AG04449 (cell line): ENCODE measurements around the gene DPH1.
"Not testable (repeated sequence)": the region's sequence is repeated elsewhere in the genome, so short reads cannot be mapped to it uniquely, and the experiment has no call there.

Experiments
- CTCF ChIA-PET: fragments of 350-600 bp; formaldehyde crosslinking; extraction: SDS; loops from one replicate; lab custom pipeline; 2021; ENCODE audit warnings: antibody characterized with exemption; lab: Yijun Ruan, JAX
- POLR2A ChIA-PET: fragments of 400-600, 350-600 bp; formaldehyde crosslinking; extraction: SDS; loops from one replicate; lab custom pipeline; 2020; ENCODE audit warnings: antibody characterized with exemption, inconsistent platforms; lab: Yijun Ruan, JAX
- DNase-seq: peaks from one replicate; pipeline ENCODE4 v3.0.0-alpha.2; 2010; ENCODE audit warnings: low read depth, low spot score
- H3K4me3 ChIP-seq: 2 replicates; pipeline ENCODE4 v1.5.1; 2011; ENCODE audit warnings: low read depth, mild to moderate bottlenecking, control low read depth, low read length
- CTCF ChIP-seq: IDR thresholded peaks from one replicate; pipeline ENCODE4 v1.5.1; 2011; ENCODE audit warnings: mild to moderate bottlenecking, moderate library complexity, low read length, control low read depth, inconsistent platforms; ENCODE audit not compliant: insufficient read depth; ENCODE audit errors: missing control alignments

Gene DPH1

GRCh38 chr17:2029911-2030778 lies at the start of gene DPH1:
DPH1 (plus strand) TSS chr17:2030153; CDS start chr17:2030170, 17 bp downstream.
- peak within 1 kb of the TSS; percentile 100 for H3K4me3 ChIP-seq
- no peak for TF ChIP-seq CTCF
- CTCF ChIA-PET, result interaction anchor here (0.6 to 15.3 kb wide), 5 partner anchors 11 to 148 kb away, joined by 3 to 223 read pairs (median 20); partner anchors contain the start of gene OVCA2
- POLR2A ChIA-PET, result interaction anchor here (1.0 kb wide), 1 partner anchor 38 kb away, joined by 4 read pairs; no protein-coding TSS in a partner anchor
- no peak for DNase-seq

- POLR2A ChIA-PET, result interaction anchor here (0.6 kb wide), 1 partner anchor 145 kb away, joined by 3 read pairs; no protein-coding TSS in a partner anchor
- H3K4me3 ChIP-seq, result no peak overlapping the region
- DNase-seq, result no peak
- no peak for TF ChIP-seq CTCF
- CTCF ChIA-PET, result no interaction called here
Measured at GRCh38 chr17:1980665-1981250, 49.2 kb upstream of the DPH1 start.

- POLR2A ChIA-PET, H3K4me3 ChIP-seq, DNase-seq: not testable (repeated sequence)
- CTCF ChIA-PET, result interaction anchor here (0.6 kb wide), 1 partner anchor 17 kb away, joined by 3 read pairs; no protein-coding TSS in a partner anchor
Measured at GRCh38 chr17:1982793-1983366, 47.1 kb upstream of the DPH1 start.

DNA sequence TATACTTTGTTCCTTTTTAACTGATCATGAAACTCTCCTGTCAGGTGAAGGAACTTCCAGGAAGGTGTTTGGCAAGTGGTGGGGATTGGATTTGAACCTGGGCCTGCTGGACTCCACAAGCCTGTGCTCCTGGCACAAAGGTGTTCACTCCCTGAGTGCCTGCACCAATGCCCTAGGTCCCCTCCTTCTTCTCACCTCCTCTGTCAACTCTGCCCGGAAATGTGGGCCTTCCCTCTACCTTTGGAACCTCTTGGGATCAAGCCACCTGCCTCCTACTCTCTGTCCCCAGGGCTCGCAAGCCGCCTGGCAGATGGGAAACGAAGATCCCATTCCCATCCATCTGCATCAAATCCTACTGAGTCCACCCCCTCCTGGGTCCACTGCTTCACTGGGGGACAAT lies 44.9 kb upstream of the DPH1 start:
- POLR2A ChIA-PET, result no interaction called here
- CTCF ChIA-PET, result no interaction called here
- DNase-seq, result no peak
- no peak for TF ChIP-seq CTCF
- H3K4me3 ChIP-seq, result no peak overlapping the region

DNA sequence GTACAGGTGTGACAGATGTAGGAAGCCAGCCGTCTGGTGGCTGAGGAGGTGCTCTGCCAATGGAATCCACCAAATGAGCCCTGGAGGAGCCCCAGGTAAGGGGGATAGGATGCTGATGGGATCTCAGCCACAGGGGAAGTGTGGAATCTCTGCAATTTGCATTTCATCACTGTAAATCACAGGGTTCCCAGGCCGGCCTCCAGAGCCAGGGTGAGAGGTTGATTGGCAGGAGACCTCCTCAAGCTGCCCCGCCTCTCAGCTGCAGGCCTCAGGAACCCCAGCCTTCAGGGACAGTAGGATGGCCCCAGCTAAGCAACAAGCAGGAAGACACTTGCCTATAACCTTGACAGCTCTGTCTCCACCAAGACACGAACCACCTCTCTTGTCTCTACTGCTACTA lies 44.3 kb upstream of the DPH1 start:
- ChIA-PET POLR2A (no interaction called here), CTCF (no interaction called here)
- H3K4me3 ChIP-seq, result no peak overlapping the region
- DNase-seq, result no peak
- TF ChIP-seq CTCF, result no peak

DNA sequence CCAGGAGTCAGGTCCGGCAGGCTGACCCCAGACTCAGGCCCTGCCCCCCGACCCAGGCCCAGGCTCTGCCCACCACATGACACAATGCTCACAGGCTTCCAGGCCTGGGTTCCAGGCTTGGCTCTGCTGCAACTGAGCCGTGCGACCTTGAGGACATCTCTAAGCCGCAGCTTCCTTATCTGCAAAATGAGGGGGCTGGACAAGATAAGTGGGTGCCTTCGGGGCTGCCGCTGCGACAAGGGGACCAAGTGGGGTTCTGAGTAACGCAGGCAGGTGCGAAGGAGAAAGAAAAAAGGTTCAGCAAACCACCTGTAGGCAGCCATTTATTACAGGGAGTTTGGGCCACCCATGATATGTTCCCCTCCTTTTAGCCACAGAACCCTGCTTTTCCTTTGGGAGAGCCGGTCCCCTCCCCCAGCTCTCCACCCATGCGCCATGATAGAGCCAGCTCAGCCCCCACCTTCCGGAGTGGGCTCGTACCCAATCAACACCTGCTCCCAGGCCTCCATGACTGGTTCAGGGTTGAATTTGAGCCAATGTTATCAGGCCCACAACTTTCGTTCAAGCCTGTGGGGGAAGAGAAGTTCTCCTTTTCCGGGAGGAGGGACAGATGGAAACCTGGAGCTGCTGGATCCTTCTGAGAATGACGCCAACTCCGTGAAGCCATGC lies 43.0 kb upstream of the DPH1 start:
- no peak for TF ChIP-seq CTCF
- no peak overlapping the region for H3K4me3 ChIP-seq
- POLR2A ChIA-PET, result no interaction called here
- CTCF ChIA-PET, result no interaction called here
- DNase-seq, result no peak
